ENCODE results near the gene CAPZB. TPM values are rescaled to one million over a fixed set of nuclear protein-coding genes. Genes with fewer than 3 reads are reported as not detected.

CAPZB gene
- total RNA-seq, 1 experiment from 2014 or later = 491 TPM

- Histone ChIP-seq H3K9me3 (ENCODE audit: control insufficient read depth, insufficient read depth, low read depth, low read length) (no peaks in the 10 kb centered on the region), H3K27ac (ENCODE audit: low read length) (peak overlapping the region; percentile 70), H3K36me3 (ENCODE audit: control insufficient read depth, insufficient read depth, low read length) (no peaks in the 10 kb centered on the region), H3K4me1 (ENCODE audit: control insufficient read depth, insufficient read depth, low read length) (peaks cover 83% of the 10 kb centered on the region), H3K4me3 (ENCODE audit: low read depth in 2 of 2, low read length in 2 of 2) (no peak overlapping the region), H3K27me3 (ENCODE audit: control insufficient read depth, insufficient read depth, low read length) (no peaks in the 10 kb centered on the region)
- intact Hi-C loops (cut with micrococcal nuclease; ENCODE audit: unreplicated experiment) (no loop called here), in situ Hi-C loops (cut with HindIII; ENCODE audit: low pct_unique_long_range_greater_than_20kb, low sequenced_read_pairs) (no loop called here)
- ChIA-PET POLR2A (no interaction called here), CTCF (interaction anchor here (0.6 kb wide), 1 partner anchor 1855 kb away, joined by 4 read pairs; no protein-coding TSS in a partner anchor)
- no TSS peak for BruUV-seq (replicated peaks)
- DNase-seq (ENCODE audit: low read depth, low spot score) (no peak), ATAC-seq (no peak)
- TF ChIP-seq POLR2AphosphoS5 (IDR thresholded peaks at IDR 0.05; ENCODE audit: low read depth, low read length) = no peak
- TF ChIP-seq REST (IDR thresholded peaks at IDR 0.05; ENCODE audit: insufficient read depth in 1 of 2, low read depth in 2 of 2, low read length in 1 of 2) = no peak
- TF ChIP-seq SIN3A (IDR thresholded peaks at IDR 0.05; ENCODE audit: borderline replicate concordance, insufficient read depth, low read depth, low read length) = no peak
- TF ChIP-seq TCF7L2 (IDR thresholded peaks at IDR 0.05; ENCODE audit: low read depth, low read length) = no peak
- no peak for TF ChIP-seq CTCF (IDR thresholded peaks at IDR 0.05)
Measured at GRCh38 chr1:19466112-19466561, 19.2 kb downstream of the CAPZB start.

- ChIA-PET CTCF (interaction anchor here (0.6 kb wide), 1 partner anchor 1855 kb away, joined by 4 read pairs; no protein-coding TSS in a partner anchor), POLR2A (interaction anchor here (0.6 kb wide), 1 partner anchor 122 kb away, joined by 9 read pairs; no protein-coding TSS in a partner anchor)
- no TSS peak for BruUV-seq (replicated peaks)
- Histone ChIP-seq H3K9me3 (ENCODE audit: control insufficient read depth, insufficient read depth, low read depth, low read length) (no peaks in the 10 kb centered on the region), H3K4me3 (ENCODE audit: low read depth in 2 of 2, low read length in 2 of 2) (no peak overlapping the region), H3K36me3 (ENCODE audit: control insufficient read depth, insufficient read depth, low read length) (no peaks in the 10 kb centered on the region), H3K4me1 (ENCODE audit: control insufficient read depth, insufficient read depth, low read length) (peaks cover 83% of the 10 kb centered on the region), H3K27ac (ENCODE audit: low read length) (peak overlapping the region; percentile 70), H3K27me3 (ENCODE audit: control insufficient read depth, insufficient read depth, low read length) (no peaks in the 10 kb centered on the region)
- ATAC-seq (no peak), DNase-seq (ENCODE audit: low read depth, low spot score) (no peak)
- intact Hi-C loops (cut with micrococcal nuclease; ENCODE audit: unreplicated experiment) (no loop called here), in situ Hi-C loops (cut with HindIII; ENCODE audit: low pct_unique_long_range_greater_than_20kb, low sequenced_read_pairs) (no loop called here)
- TF ChIP-seq REST (IDR thresholded peaks at IDR 0.05; ENCODE audit: insufficient read depth in 1 of 2, low read depth in 2 of 2, low read length in 1 of 2) = no peak
Measured at GRCh38 chr1:19465650-19466049, 19.7 kb downstream of the CAPZB start.
